Thoracic aorta (tissue), 2 donors: ENCODE data around the gene TRAPPC14. TPM values are rescaled to one million over a fixed set of nuclear protein-coding genes. Genes with fewer than 3 reads are reported as not detected.
"Not testable (repeated sequence)": the region's sequence is repeated elsewhere in the genome, so short reads cannot be mapped to it uniquely, and the experiment has no call there.

Experiments
- ATAC-seq: fragments of 150-250 bp; one replicate; pipeline ENCODE4 v1.8.0; 2017; ENCODE audit warnings: low read depth; ENCODE audit not compliant: insufficient number of reproducible peaks, low FRiP score
- DNase-seq: peaks from one replicate; pipeline ENCODE4 v3.0.0-alpha.2; 2020; ENCODE audit warnings: low spot score
- H3K27ac ChIP-seq, 2 donors: fragments of 200-600 bp; sonication (generic); 1 replicate in 1 of 2; 2 replicates in 1 of 2; pipeline ENCODE4 v1.5.1; 2016; ENCODE audit warnings: mild to moderate bottlenecking in 2 of 2, moderate library complexity in 2 of 2
- H3K27me3 ChIP-seq: fragments of 200-600 bp; sonication (generic); replicated peaks from 2 replicates; pipeline ENCODE4 v1.6.0; 2016; ENCODE audit warnings: mild to moderate bottlenecking; ENCODE audit not compliant: insufficient read depth
- H3K36me3 ChIP-seq: fragments of 200-600 bp; sonication (generic); one replicate; pipeline ENCODE4 v1.5.1; 2016
- H3K4me1 ChIP-seq, 2 donors: fragments of 200-600 bp; sonication (generic); 1 replicate in 1 of 2; 2 replicates in 1 of 2; pipeline versions ENCODE4 v1.5.1 to v1.6.0; 2016; ENCODE audit warnings: low read depth in 2 of 2, mild to moderate bottlenecking in 1 of 2; ENCODE audit not compliant: control insufficient read depth in 1 of 2
- H3K4me3 ChIP-seq: fragments of 200-600 bp; sonication (generic); 2 replicates; pipeline ENCODE4 v1.5.1; 2016; ENCODE audit warnings: mild to moderate bottlenecking
- H3K9me3 ChIP-seq: fragments of 200-600 bp; sonication (generic); 2 replicates; pipeline ENCODE4 v1.5.1; 2016
- total RNA-seq, 2 donors: library from RNA; depleted of rRNA; stranded (reverse); fragments of >200 nt; gene quantifications; one replicate each; pipeline versions ENCODE4 v1.1.0 to v1.2.3, GENCODE V29; 2016
- TF ChIP-seq, protein P1 (sequence below): fragments of 200-600 bp; sonication (generic); IDR thresholded peaks from one replicate; pipeline ENCODE4 v1.5.1; 2019; ENCODE audit warnings: antibody characterized with exemption

Gene TRAPPC14
- total RNA-seq, 2 donors from 2014 or later, result 14.0 to 18.0 TPM

GRCh38 chr7:100137851-100138760, 20.4 kb downstream of the TRAPPC14 start:
- Histone ChIP-seq H3K27ac (no peak overlapping the region), H3K4me1 (no peaks in the 10 kb centered on the region), H3K4me3 (no peak overlapping the region), H3K9me3 (no peaks in the 10 kb centered on the region), H3K27me3 (no peaks in the 10 kb centered on the region), H3K36me3 (no peaks in the 10 kb centered on the region)
- DNase-seq (no peak), ATAC-seq (peak; percentile 60)
- TF ChIP-seq, protein P1, sequence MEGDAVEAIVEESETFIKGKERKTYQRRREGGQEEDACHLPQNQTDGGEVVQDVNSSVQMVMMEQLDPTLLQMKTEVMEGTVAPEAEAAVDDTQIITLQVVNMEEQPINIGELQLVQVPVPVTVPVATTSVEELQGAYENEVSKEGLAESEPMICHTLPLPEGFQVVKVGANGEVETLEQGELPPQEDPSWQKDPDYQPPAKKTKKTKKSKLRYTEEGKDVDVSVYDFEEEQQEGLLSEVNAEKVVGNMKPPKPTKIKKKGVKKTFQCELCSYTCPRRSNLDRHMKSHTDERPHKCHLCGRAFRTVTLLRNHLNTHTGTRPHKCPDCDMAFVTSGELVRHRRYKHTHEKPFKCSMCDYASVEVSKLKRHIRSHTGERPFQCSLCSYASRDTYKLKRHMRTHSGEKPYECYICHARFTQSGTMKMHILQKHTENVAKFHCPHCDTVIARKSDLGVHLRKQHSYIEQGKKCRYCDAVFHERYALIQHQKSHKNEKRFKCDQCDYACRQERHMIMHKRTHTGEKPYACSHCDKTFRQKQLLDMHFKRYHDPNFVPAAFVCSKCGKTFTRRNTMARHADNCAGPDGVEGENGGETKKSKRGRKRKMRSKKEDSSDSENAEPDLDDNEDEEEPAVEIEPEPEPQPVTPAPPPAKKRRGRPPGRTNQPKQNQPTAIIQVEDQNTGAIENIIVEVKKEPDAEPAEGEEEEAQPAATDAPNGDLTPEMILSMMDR, result no peak

DNA sequence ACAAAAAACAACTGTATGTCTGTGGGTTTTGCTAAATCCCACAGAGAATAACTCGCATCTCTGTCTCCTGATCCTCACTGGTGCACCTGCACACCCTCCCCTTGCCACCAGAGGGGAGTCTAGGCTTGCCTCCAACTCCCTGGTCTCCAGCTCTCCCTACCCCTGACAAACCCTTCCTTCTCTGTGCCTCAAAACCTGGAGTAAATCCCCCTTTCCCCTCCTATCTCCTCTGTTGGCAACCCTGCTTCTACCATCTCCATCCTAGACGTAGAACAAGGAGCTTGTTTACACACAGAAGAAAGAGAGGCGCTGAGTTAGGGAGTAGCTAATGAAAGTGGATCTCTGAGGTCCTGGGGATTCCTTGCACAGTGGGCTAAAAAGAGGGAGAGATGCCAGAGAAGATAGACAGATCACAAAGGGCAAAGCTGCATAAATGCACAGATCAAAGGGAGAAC, 25.8 kb downstream of the TRAPPC14 start:
- H3K4me3 ChIP-seq, result no peak overlapping the region
- no peaks in the 10 kb centered on the region for H3K9me3 ChIP-seq
- H3K27ac ChIP-seq, result no peak overlapping the region
- TF ChIP-seq, protein P1, result peak; percentile 62
- no peak for ATAC-seq
- H3K36me3 ChIP-seq, result no peaks in the 10 kb centered on the region
- no peaks in the 10 kb centered on the region for H3K27me3 ChIP-seq
- H3K4me1 ChIP-seq, result peaks cover 9 to 19% of the 10 kb centered on the region in 2 donors
- no peak for DNase-seq

GRCh38 chr7:100132126-100132525, 26.4 kb downstream of the TRAPPC14 start:
- no peak for ATAC-seq
- peaks cover 9 to 19% of the 10 kb centered on the region in 2 donors for H3K4me1 ChIP-seq
- TF ChIP-seq, protein P1, result no peak
- no peak overlapping the region for H3K4me3 ChIP-seq
- H3K27me3 ChIP-seq, result no peaks in the 10 kb centered on the region
- no peak for DNase-seq
- no peaks in the 10 kb centered on the region for H3K36me3 ChIP-seq
- H3K9me3 ChIP-seq, result no peaks in the 10 kb centered on the region
- H3K27ac ChIP-seq, result no peak overlapping the region

- Histone ChIP-seq H3K4me3 (peak overlapping the region; percentile 63), H3K9me3 (no peaks in the 10 kb centered on the region), H3K27me3 (no peaks in the 10 kb centered on the region), H3K4me1 (peaks cover 13 to 27% of the 10 kb centered on the region in 2 donors), H3K27ac (no peak overlapping the region), H3K36me3 (no peaks in the 10 kb centered on the region)
- ATAC-seq, result peak; percentile 63
- DNase-seq, result no peak
- TF ChIP-seq, protein P1, result peak; percentile 83
Observed at GRCh38 chr7:100130608-100131453, 27.7 kb downstream of the TRAPPC14 start.

DNA sequence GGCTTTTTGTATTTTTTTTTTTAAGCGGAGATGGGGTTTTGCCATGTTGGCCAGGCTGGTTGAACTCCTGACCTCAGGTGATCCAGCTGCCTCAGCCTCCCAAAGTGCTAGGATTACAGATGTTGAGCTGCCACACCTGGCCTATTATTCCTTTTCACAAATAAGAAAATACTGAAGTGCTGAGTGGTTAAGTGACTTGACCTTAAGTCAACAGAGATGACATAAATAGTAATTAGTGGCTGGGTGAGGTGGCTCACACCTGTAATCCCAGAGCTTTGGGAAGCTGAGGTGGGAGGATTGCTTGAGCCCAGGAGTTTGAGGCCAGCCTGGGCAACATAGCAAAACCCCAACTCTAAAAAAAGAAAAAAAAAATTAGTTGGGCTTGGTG, 28.3 kb downstream of the TRAPPC14 start:
- not testable (repeated sequence) for H3K27ac ChIP-seq, DNase-seq, H3K27me3 ChIP-seq

More for the DNA sequence above, 28.3 kb downstream of the TRAPPC14 start:
- not testable (repeated sequence) for H3K36me3 ChIP-seq, H3K4me3 ChIP-seq, ATAC-seq, H3K9me3 ChIP-seq
- peaks cover 13 to 33% of the 10 kb centered on the region in 2 donors for H3K4me1 ChIP-seq
